ENCODE measurements around the gene FGD4. TPM values are rescaled to one million over a fixed set of nuclear protein-coding genes. Genes with fewer than 3 reads are reported as not detected.

The FGD4 gene
- total RNA-seq, 2 experiments from 2014 or later, result 0.91 to 1.4 TPM

- DNase-seq, result no peak
- POLR2A ChIA-PET, result no interaction called here
- Mint-ChIP-seq H3K36me3 (peaks cover 3% of the 10 kb centered on the region), H3K4me3 (no peak overlapping the region), H3K27ac (no peak overlapping the region), H3K9me3 (no peaks in the 10 kb centered on the region), H3K27me3 (peaks cover 36% of the 10 kb centered on the region), H3K4me1 (peaks cover 15% of the 10 kb centered on the region)
- no peak for ATAC-seq (ENCODE audit: low read depth)
Measured at GRCh38 chr12:32535288-32535999, 136.1 kb downstream of the FGD4 start.

- Mint-ChIP-seq H3K4me1 (peaks cover 15% of the 10 kb centered on the region), H3K27ac (no peak overlapping the region), H3K9me3 (no peaks in the 10 kb centered on the region), H3K36me3 (peaks cover 3% of the 10 kb centered on the region), H3K4me3 (no peak overlapping the region), H3K27me3 (peaks cover 39% of the 10 kb centered on the region)
- POLR2A ChIA-PET, result no interaction called here
- ATAC-seq (ENCODE audit: low read depth) (no peak), DNase-seq (no peak)
Measured at GRCh38 chr12:32536000-32536345, 136.6 kb downstream of the FGD4 start.

- Mint-ChIP-seq H3K36me3 (no peaks in the 10 kb centered on the region), H3K4me3 (no peak overlapping the region), H3K4me1 (no peaks in the 10 kb centered on the region), H3K9me3 (no peaks in the 10 kb centered on the region), H3K27ac (no peak overlapping the region), H3K27me3 (peaks cover 15% of the 10 kb centered on the region)
- DNase-seq, result no peak
- POLR2A ChIA-PET, result no interaction called here
- no peak for ATAC-seq (ENCODE audit: low read depth)
Measured at GRCh38 chr12:32541754-32542374, 142.5 kb downstream of the FGD4 start.

GRCh38 chr12:32542428-32543229 lies 143.3 kb downstream of the FGD4 start:
- Mint-ChIP-seq H3K4me3 (no peak overlapping the region), H3K36me3 (no peaks in the 10 kb centered on the region), H3K27ac (no peak overlapping the region), H3K4me1 (no peaks in the 10 kb centered on the region), H3K27me3 (peaks cover 10% of the 10 kb centered on the region), H3K9me3 (no peaks in the 10 kb centered on the region)
- DNase-seq, result no peak
- POLR2A ChIA-PET, result no interaction called here
- ATAC-seq (ENCODE audit: low read depth), result no peak

GRCh38 chr12:32544893-32545292 lies 145.5 kb downstream of the FGD4 start:
- H3K9me3 Mint-ChIP-seq, result no peaks in the 10 kb centered on the region
- H3K36me3 Mint-ChIP-seq, result no peaks in the 10 kb centered on the region
- POLR2A ChIA-PET, result interaction anchor here (0.6 kb wide), 1 partner anchor 133 kb away, joined by 5 read pairs; no protein-coding TSS in a partner anchor
- ATAC-seq (ENCODE audit: low read depth), result no peak
- H3K27ac Mint-ChIP-seq, result no peak overlapping the region
- peaks cover 8% of the 10 kb centered on the region for H3K27me3 Mint-ChIP-seq
- no peaks in the 10 kb centered on the region for H3K4me1 Mint-ChIP-seq
- no peak for DNase-seq
- no peak overlapping the region for H3K4me3 Mint-ChIP-seq

- POLR2A ChIA-PET, result no interaction called here
- Mint-ChIP-seq H3K4me3 (no peak overlapping the region), H3K9me3 (no peaks in the 10 kb centered on the region), H3K27ac (no peak overlapping the region), H3K27me3 (peaks cover 2% of the 10 kb centered on the region), H3K36me3 (no peaks in the 10 kb centered on the region), H3K4me1 (no peaks in the 10 kb centered on the region)
- no peak for DNase-seq
- no peak for ATAC-seq (ENCODE audit: low read depth)
Measured at GRCh38 chr12:32545413-32545980, 146.1 kb downstream of the FGD4 start.

- Mint-ChIP-seq H3K36me3 (no peaks in the 10 kb centered on the region), H3K9me3 (no peaks in the 10 kb centered on the region), H3K27ac (peak overlapping the region; percentile 40), H3K4me1 (no peaks in the 10 kb centered on the region), H3K4me3 (no peak overlapping the region), H3K27me3 (no peaks in the 10 kb centered on the region)
- POLR2A ChIA-PET, result no interaction called here
- ATAC-seq (ENCODE audit: low read depth) (no peak), DNase-seq (no peak)
Measured at GRCh38 chr12:32546272-32546671, 146.9 kb downstream of the FGD4 start.

- DNase-seq (no peak), ATAC-seq (ENCODE audit: low read depth) (no peak)
- Mint-ChIP-seq H3K27me3 (peaks cover 3% of the 10 kb centered on the region), H3K4me3 (no peak overlapping the region), H3K27ac (no peak overlapping the region), H3K9me3 (no peaks in the 10 kb centered on the region), H3K4me1 (no peaks in the 10 kb centered on the region), H3K36me3 (no peaks in the 10 kb centered on the region)
- POLR2A ChIA-PET, result no interaction called here
Measured at GRCh38 chr12:32548691-32549281, 149.4 kb downstream of the FGD4 start.

- POLR2A ChIA-PET, result no interaction called here
Measured at GRCh38 chr12:32549675-32550079, 150.3 kb downstream of the FGD4 start.

GRCh38 chr12:32551058-32551457 lies 151.7 kb downstream of the FGD4 start:
- Mint-ChIP-seq H3K9me3 (no peaks in the 10 kb centered on the region), H3K36me3 (no peaks in the 10 kb centered on the region), H3K4me3 (no peak overlapping the region), H3K4me1 (no peaks in the 10 kb centered on the region), H3K27me3 (peaks cover 3% of the 10 kb centered on the region), H3K27ac (no peak overlapping the region)
- POLR2A ChIA-PET, result no interaction called here
- no peak for DNase-seq
- no peak for ATAC-seq (ENCODE audit: low read depth)

More at GRCh38 chr12:32549675-32550079, 150.3 kb downstream of the FGD4 start:
- Mint-ChIP-seq H3K27ac (no peak overlapping the region), H3K36me3 (no peaks in the 10 kb centered on the region), H3K27me3 (peaks cover 3% of the 10 kb centered on the region), H3K4me3 (no peak overlapping the region), H3K4me1 (no peaks in the 10 kb centered on the region), H3K9me3 (no peaks in the 10 kb centered on the region)
- ATAC-seq (ENCODE audit: low read depth), result no peak
- no peak for DNase-seq

- H3K27ac Mint-ChIP-seq, result no peak overlapping the region
- peaks cover 4% of the 10 kb centered on the region for H3K9me3 Mint-ChIP-seq
- ATAC-seq (ENCODE audit: low read depth), result no peak
- POLR2A ChIA-PET, result no interaction called here
- H3K36me3 Mint-ChIP-seq, result peaks cover 2% of the 10 kb centered on the region
- no peaks in the 10 kb centered on the region for H3K27me3 Mint-ChIP-seq
- no peak for DNase-seq
- H3K4me3 Mint-ChIP-seq, result no peak overlapping the region
- no peaks in the 10 kb centered on the region for H3K4me1 Mint-ChIP-seq
Measured at GRCh38 chr12:32558903-32559302, 159.5 kb downstream of the FGD4 start.

- Mint-ChIP-seq H3K4me3 (no peak overlapping the region), H3K27me3 (no peaks in the 10 kb centered on the region), H3K4me1 (no peaks in the 10 kb centered on the region), H3K27ac (no peak overlapping the region), H3K9me3 (peaks cover 4% of the 10 kb centered on the region), H3K36me3 (peaks cover 2% of the 10 kb centered on the region)
- DNase-seq (no peak), ATAC-seq (ENCODE audit: low read depth) (no peak)
- POLR2A ChIA-PET, result no interaction called here
Measured at GRCh38 chr12:32559434-32559833, 160.1 kb downstream of the FGD4 start.

GRCh38 chr12:32560520-32560919 lies 161.2 kb downstream of the FGD4 start:
- peaks cover 4% of the 10 kb centered on the region for H3K9me3 Mint-ChIP-seq
- no peak for DNase-seq
- H3K36me3 Mint-ChIP-seq, result peaks cover 2% of the 10 kb centered on the region
- H3K27ac Mint-ChIP-seq, result no peak overlapping the region
- H3K4me1 Mint-ChIP-seq, result no peaks in the 10 kb centered on the region
- no peak overlapping the region for H3K4me3 Mint-ChIP-seq
- POLR2A ChIA-PET, result no interaction called here
- no peaks in the 10 kb centered on the region for H3K27me3 Mint-ChIP-seq
- ATAC-seq (ENCODE audit: low read depth), result no peak
